Fibroblast of pulmonary artery (primary cell): ENCODE results near the gene DPEP1.

ENCODE experiments used
- DNase-seq: peaks from one replicate; pipeline ENCODE4 v3.0.0-alpha.2; 2010; ENCODE audit warnings: low read depth
- H3K4me3 ChIP-seq: replicated peaks from 2 replicates; pipeline ENCODE4 v1.5.1; 2011; ENCODE audit warnings: low read depth, mild to moderate bottlenecking, control low read depth, low read length, moderate library complexity
- TF ChIP-seq, protein P1 (sequence below): IDR thresholded peaks from 2 replicates; pipeline ENCODE4 v1.5.1; 2011; ENCODE audit warnings: mild to moderate bottlenecking, control low read depth, low read length, inconsistent platforms; ENCODE audit errors: missing control alignments

DPEP1 gene

DNA sequence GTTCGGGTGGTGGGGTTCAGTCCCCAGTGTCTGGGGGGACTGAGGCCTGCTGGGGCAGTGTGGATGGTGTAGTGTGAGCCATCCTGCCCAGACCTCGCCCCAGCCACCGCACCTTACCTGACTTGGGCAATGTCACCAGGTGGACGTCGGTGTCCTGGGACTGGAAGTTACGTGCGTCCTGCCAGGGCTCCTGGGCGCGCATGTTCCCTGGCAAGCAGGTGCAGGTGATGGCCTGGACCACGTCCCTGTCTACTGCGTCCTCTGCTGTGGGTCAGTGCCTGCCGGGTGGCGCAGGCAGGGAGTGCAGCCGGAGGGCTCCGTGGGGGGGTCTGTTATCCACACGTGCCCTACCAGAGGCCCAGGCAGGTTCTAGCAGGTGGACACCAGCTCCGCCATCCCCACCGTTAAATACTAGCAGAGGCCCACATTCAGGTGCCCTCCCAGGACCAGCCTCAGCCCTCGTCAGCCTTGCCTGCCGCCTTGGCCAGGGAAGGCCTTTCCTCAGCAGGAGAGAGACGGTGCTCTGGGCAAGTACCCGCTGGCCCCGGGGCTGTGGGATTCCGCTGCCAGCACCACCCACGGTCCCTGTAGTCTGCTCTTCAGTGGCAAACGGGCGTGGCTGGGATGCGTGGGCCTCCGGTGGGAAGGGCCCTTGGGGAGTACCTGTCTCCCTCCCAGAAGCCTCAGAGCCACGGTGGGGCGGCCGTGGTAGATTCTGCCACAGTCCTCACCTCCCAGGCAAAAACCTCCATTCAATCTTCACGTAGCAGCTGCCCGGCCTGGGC is 8.1 kb upstream of the DPEP1 start:
- TF ChIP-seq, protein P1, sequence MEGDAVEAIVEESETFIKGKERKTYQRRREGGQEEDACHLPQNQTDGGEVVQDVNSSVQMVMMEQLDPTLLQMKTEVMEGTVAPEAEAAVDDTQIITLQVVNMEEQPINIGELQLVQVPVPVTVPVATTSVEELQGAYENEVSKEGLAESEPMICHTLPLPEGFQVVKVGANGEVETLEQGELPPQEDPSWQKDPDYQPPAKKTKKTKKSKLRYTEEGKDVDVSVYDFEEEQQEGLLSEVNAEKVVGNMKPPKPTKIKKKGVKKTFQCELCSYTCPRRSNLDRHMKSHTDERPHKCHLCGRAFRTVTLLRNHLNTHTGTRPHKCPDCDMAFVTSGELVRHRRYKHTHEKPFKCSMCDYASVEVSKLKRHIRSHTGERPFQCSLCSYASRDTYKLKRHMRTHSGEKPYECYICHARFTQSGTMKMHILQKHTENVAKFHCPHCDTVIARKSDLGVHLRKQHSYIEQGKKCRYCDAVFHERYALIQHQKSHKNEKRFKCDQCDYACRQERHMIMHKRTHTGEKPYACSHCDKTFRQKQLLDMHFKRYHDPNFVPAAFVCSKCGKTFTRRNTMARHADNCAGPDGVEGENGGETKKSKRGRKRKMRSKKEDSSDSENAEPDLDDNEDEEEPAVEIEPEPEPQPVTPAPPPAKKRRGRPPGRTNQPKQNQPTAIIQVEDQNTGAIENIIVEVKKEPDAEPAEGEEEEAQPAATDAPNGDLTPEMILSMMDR = no peak
- DNase-seq = no peak
- no peak overlapping the region for H3K4me3 ChIP-seq

DNA sequence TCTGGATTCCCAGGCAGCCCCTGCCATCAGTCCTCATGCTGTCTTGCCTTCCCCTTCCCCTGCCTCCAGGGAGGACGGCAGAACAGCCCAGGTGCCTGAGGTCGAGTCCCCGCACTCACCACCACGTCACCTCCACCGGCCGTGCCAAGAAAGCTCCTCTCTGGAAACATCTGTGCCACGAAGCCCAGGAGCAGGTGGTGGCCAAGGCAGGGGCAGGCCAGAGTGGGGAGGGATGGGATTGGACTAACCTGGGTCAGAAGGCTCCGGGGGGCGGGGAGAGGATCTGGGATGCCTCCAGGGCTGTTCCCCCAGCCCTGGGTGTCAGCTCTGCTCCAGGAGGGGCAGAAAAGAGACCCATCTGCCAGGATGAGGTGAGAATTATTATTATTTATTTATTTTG is 7.4 kb upstream of the DPEP1 start:
- TF ChIP-seq, protein P1 = no peak

GRCh38 chr16:89607453-89607852 is 6.0 kb upstream of the DPEP1 start:
- DNase-seq = no peak
- no peak overlapping the region for H3K4me3 ChIP-seq
- TF ChIP-seq, protein P1 = no peak

More for the DNA sequence above, 7.4 kb upstream of the DPEP1 start:
- H3K4me3 ChIP-seq = no peak overlapping the region
- no peak for DNase-seq

GRCh38 chr16:89607937-89608740 is 5.3 kb upstream of the DPEP1 start:
- TF ChIP-seq, protein P1 = no peak
- H3K4me3 ChIP-seq = no peak overlapping the region
- DNase-seq = no peak

DNA sequence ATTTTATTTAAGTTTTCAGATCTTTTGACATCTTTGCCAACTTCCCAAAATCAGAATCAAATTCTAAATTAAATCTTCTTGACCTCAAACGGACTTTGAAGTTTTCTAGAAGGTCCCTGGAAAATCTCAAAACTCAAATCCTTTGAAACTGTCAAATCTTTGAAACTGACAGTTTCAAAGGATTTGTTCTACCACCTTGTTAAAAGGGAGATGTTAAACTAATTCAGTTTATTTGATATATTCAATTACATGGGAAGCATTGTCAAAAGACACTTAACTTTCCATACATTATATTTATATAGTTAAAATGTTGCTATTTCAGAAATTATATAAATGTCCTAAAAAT is 3.4 kb upstream of the DPEP1 start:
- no peak for DNase-seq
- no peak overlapping the region for H3K4me3 ChIP-seq
- TF ChIP-seq, protein P1 = no peak

- DNase-seq = no peak
- TF ChIP-seq, protein P1 = no peak
- no peak overlapping the region for H3K4me3 ChIP-seq
Observed at GRCh38 chr16:89612415-89613166, 851 bp upstream of the DPEP1 start.
